ENCODE data around the gene GPR15. TPM values are rescaled to one million over a fixed set of nuclear protein-coding genes. Genes with fewer than 3 reads are reported as not detected.

The GPR15 gene
- polyA plus RNA-seq, 4 donors: not detected

GRCh38 chr3:98529856-98530459 is 1.8 kb upstream of the GPR15 start:
- no peak for DNase-seq (ENCODE audit: low read depth in 4 of 4, low spot score in 3 of 4)

GRCh38 chr3:98530676-98531075 is 1.1 kb upstream of the GPR15 start:
- no peak for DNase-seq (ENCODE audit: low read depth in 4 of 4, low spot score in 3 of 4)

- no peak for DNase-seq (ENCODE audit: low read depth in 4 of 4, low spot score in 3 of 4)
Observed at GRCh38 chr3:98532275-98532637, 478 bp downstream of the GPR15 start.

- no peak for DNase-seq (ENCODE audit: low read depth in 4 of 4, low spot score in 3 of 4)
Observed at GRCh38 chr3:98532709-98533571, 1.2 kb downstream of the GPR15 start.

- DNase-seq (ENCODE audit: low read depth in 4 of 4, low spot score in 3 of 4): no peak
Observed at GRCh38 chr3:98534168-98534567, 2.4 kb downstream of the GPR15 start.

- DNase-seq (ENCODE audit: low read depth in 4 of 4, low spot score in 3 of 4): no peak
Observed at GRCh38 chr3:98534734-98535133, 3.0 kb downstream of the GPR15 start.

GRCh38 chr3:98536456-98537017 is 4.8 kb downstream of the GPR15 start:
- no peak for DNase-seq (ENCODE audit: low read depth in 4 of 4, low spot score in 3 of 4)

- no peak for DNase-seq (ENCODE audit: low read depth in 4 of 4, low spot score in 3 of 4)
Observed at GRCh38 chr3:98540346-98540745, 8.6 kb downstream of the GPR15 start.

GRCh38 chr3:98541695-98542094 is 9.9 kb downstream of the GPR15 start:
- DNase-seq (ENCODE audit: low read depth in 4 of 4, low spot score in 3 of 4): no peak

GRCh38 chr3:98542623-98543022 is 10.8 kb downstream of the GPR15 start:
- no peak for DNase-seq (ENCODE audit: low read depth in 4 of 4, low spot score in 3 of 4)

GRCh38 chr3:98545940-98546339 is 14.2 kb downstream of the GPR15 start:
- no peak for DNase-seq (ENCODE audit: low read depth in 4 of 4, low spot score in 3 of 4)

GRCh38 chr3:98548544-98548943 is 16.8 kb downstream of the GPR15 start:
- no peak for DNase-seq (ENCODE audit: low read depth in 4 of 4, low spot score in 3 of 4)

- no peak for DNase-seq (ENCODE audit: low read depth in 4 of 4, low spot score in 3 of 4)
Observed at GRCh38 chr3:98550833-98551232, 19.1 kb downstream of the GPR15 start.

GRCh38 chr3:98551236-98551635 is 19.5 kb downstream of the GPR15 start:
- DNase-seq (ENCODE audit: low read depth in 4 of 4, low spot score in 3 of 4): no peak

- no peak for DNase-seq (ENCODE audit: low read depth in 4 of 4, low spot score in 3 of 4)
Observed at GRCh38 chr3:98551754-98552153, 20.0 kb downstream of the GPR15 start.

GRCh38 chr3:98552232-98553020 is 20.6 kb downstream of the GPR15 start:
- DNase-seq (ENCODE audit: low read depth in 4 of 4, low spot score in 3 of 4): no peak

GRCh38 chr3:98553021-98553563 is 21.3 kb downstream of the GPR15 start:
- DNase-seq (ENCODE audit: low read depth in 4 of 4, low spot score in 3 of 4): no peak

- peak in 3 of 4 donors; percentile 11 to 28 (median 16) for DNase-seq (ENCODE audit: low read depth in 4 of 4, low spot score in 3 of 4)
Observed at GRCh38 chr3:98553753-98554152, 22.0 kb downstream of the GPR15 start.

GRCh38 chr3:98554580-98554979 is 22.8 kb downstream of the GPR15 start:
- DNase-seq (ENCODE audit: low read depth in 4 of 4, low spot score in 3 of 4): no peak

- no peak for DNase-seq (ENCODE audit: low read depth in 4 of 4, low spot score in 3 of 4)
Observed at GRCh38 chr3:98555025-98555379, 23.2 kb downstream of the GPR15 start.
